ENCODE data around the gene SP100. TPM values are rescaled to one million over a fixed set of nuclear protein-coding genes. Genes with fewer than 3 reads are reported as not detected.

The SP100 gene
- total RNA-seq, 4 donors from 2014 or later = 65.9 to 197 (median 123) TPM

- intact Hi-C loops (cut with DNase I; ENCODE audit: low total_unique reads) = no loop called here
- no peak for TF ChIP-seq POLR2A (IDR thresholded peaks at IDR 0.05)
- TF ChIP-seq, protein P1, sequence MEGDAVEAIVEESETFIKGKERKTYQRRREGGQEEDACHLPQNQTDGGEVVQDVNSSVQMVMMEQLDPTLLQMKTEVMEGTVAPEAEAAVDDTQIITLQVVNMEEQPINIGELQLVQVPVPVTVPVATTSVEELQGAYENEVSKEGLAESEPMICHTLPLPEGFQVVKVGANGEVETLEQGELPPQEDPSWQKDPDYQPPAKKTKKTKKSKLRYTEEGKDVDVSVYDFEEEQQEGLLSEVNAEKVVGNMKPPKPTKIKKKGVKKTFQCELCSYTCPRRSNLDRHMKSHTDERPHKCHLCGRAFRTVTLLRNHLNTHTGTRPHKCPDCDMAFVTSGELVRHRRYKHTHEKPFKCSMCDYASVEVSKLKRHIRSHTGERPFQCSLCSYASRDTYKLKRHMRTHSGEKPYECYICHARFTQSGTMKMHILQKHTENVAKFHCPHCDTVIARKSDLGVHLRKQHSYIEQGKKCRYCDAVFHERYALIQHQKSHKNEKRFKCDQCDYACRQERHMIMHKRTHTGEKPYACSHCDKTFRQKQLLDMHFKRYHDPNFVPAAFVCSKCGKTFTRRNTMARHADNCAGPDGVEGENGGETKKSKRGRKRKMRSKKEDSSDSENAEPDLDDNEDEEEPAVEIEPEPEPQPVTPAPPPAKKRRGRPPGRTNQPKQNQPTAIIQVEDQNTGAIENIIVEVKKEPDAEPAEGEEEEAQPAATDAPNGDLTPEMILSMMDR (IDR thresholded peaks at IDR 0.05) = no peak
- no peaks in the 10 kb centered on the region for H3K36me3 ChIP-seq
- H3K4me1 ChIP-seq = no peaks in the 10 kb centered on the region
- no peaks in the 10 kb centered on the region for H3K27me3 ChIP-seq
- H3K4me3 ChIP-seq = no peak overlapping the region
- H3K9me3 ChIP-seq = no peaks in the 10 kb centered on the region
- no peak overlapping the region for H3K27ac ChIP-seq
- no peak for DNase-seq
Measured at GRCh38 chr2:230410263-230410662, 5.7 kb upstream of the SP100 start.

- no peak for DNase-seq
- Histone ChIP-seq H3K36me3 (no peaks in the 10 kb centered on the region), H3K4me1 (no peaks in the 10 kb centered on the region), H3K4me3 (peak overlapping the region; percentile 50 to 73), H3K27me3 (no peaks in the 10 kb centered on the region), H3K9me3 (no peaks in the 10 kb centered on the region), H3K27ac (peak overlapping the region; percentile 94)
- TF ChIP-seq, protein P1 (IDR thresholded peaks at IDR 0.05) = no peak
- TF ChIP-seq POLR2A (IDR thresholded peaks at IDR 0.05) = no peak
- intact Hi-C loops (cut with DNase I; ENCODE audit: low total_unique reads) = no loop called here
Measured at GRCh38 chr2:230410861-230411569, 5.0 kb upstream of the SP100 start.

GRCh38 chr2:230411570-230412370 is 4.2 kb upstream of the SP100 start:
- Histone ChIP-seq H3K36me3 (no peaks in the 10 kb centered on the region), H3K27ac (peak overlapping the region; percentile 94), H3K9me3 (no peaks in the 10 kb centered on the region), H3K4me3 (peak overlapping the region; percentile 50 to 73), H3K27me3 (no peaks in the 10 kb centered on the region), H3K4me1 (no peaks in the 10 kb centered on the region)
- intact Hi-C loops (cut with DNase I; ENCODE audit: low total_unique reads) = no loop called here
- TF ChIP-seq, protein P1 (IDR thresholded peaks at IDR 0.05) = no peak
- TF ChIP-seq POLR2A (IDR thresholded peaks at IDR 0.05) = peak; percentile 49 to 51
- DNase-seq = peak; percentile 56 to 71

- Histone ChIP-seq H3K36me3 (no peaks in the 10 kb centered on the region), H3K4me3 (peak overlapping the region; percentile 50 to 73), H3K27me3 (no peaks in the 10 kb centered on the region), H3K27ac (peak overlapping the region; percentile 94), H3K4me1 (no peaks in the 10 kb centered on the region), H3K9me3 (no peaks in the 10 kb centered on the region)
- TF ChIP-seq, protein P1 (IDR thresholded peaks at IDR 0.05) = no peak
- TF ChIP-seq POLR2A (IDR thresholded peaks at IDR 0.05) = no peak
- intact Hi-C loops (cut with DNase I; ENCODE audit: low total_unique reads) = no loop called here
- DNase-seq = no peak
Measured at GRCh38 chr2:230412371-230412711, 3.7 kb upstream of the SP100 start.

GRCh38 chr2:230412846-230413245 is 3.2 kb upstream of the SP100 start:
- H3K9me3 ChIP-seq = no peaks in the 10 kb centered on the region
- intact Hi-C loops (cut with DNase I; ENCODE audit: low total_unique reads) = no loop called here
- H3K27ac ChIP-seq = no peak overlapping the region
- DNase-seq = no peak
- no peaks in the 10 kb centered on the region for H3K36me3 ChIP-seq
- no peaks in the 10 kb centered on the region for H3K27me3 ChIP-seq
- no peaks in the 10 kb centered on the region for H3K4me1 ChIP-seq
- TF ChIP-seq POLR2A (IDR thresholded peaks at IDR 0.05) = no peak
- TF ChIP-seq, protein P1 (IDR thresholded peaks at IDR 0.05) = no peak
- no peak overlapping the region for H3K4me3 ChIP-seq

Data from uterus (tissue), 4 donors.